GM21786 (cell line): ENCODE measurements around the gene CD160.
"Not testable (repeated sequence)": the region's sequence is repeated elsewhere in the genome, so short reads cannot be mapped to it uniquely, and the experiment has no call there.

Experiments used
- ATAC-seq: cut with Tn5 transposase; IDR thresholded peaks from one replicate; pipeline ENCODE4 v1.9.1; 2021; ENCODE audit not compliant: unreplicated experiment

Gene CD160

GRCh38 chr1:145708063-145708462, 11.2 kb upstream of the CD160 start:
- ATAC-seq: no peak

- no peak for ATAC-seq
These were observed 8.8 kb upstream of the CD160 start for GRCh38 chr1:145710291-145711027.

GRCh38 chr1:145711213-145711651, 8.1 kb upstream of the CD160 start:
- no peak for ATAC-seq

GRCh38 chr1:145714524-145715111, 4.7 kb upstream of the CD160 start:
- no peak for ATAC-seq

GRCh38 chr1:145716641-145717345, 2.5 kb upstream of the CD160 start:
- ATAC-seq: no peak

GRCh38 chr1:145717833-145718232, 1.5 kb upstream of the CD160 start:
- no peak for ATAC-seq

DNA sequence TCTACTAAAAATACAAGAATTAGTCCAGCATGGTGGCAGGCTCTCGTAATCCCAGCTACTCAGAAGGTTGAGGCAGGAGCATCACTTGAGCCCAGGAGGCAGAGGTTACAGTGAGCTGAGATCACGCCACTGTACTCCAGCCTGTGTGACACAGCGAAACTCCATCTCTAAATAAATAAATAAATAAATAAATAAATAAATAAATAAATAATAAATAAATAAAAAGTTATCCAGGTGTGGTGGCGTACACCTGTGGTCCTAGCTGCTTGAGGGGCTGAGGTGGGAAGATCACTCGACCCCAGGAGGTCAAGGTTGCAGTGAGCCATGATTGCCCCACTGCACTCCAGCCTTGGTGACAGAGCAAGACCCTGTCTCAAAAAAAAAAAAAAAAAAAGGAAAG, 834 bp upstream of the CD160 start:
- not testable (repeated sequence) for ATAC-seq

DNA sequence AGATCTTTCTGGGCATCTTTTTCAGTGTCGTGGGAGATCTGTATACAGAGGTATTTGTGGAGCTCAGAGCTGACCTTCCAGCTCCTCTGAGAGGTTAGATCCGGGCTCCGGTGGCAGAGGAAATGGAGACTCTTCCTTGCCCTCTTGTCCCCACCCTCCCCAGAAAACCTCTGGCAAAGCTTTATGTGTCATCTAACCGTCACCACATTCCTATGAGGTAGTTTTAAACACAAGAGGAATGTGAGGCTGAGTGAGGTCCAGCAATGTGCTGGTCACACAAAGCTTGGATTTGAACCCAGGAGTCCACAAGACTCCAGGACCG, 1.2 kb downstream of the CD160 start:
- ATAC-seq: no peak

GRCh38 chr1:145720878-145721671, 1.8 kb downstream of the CD160 start:
- peak; percentile 68 for ATAC-seq

DNA sequence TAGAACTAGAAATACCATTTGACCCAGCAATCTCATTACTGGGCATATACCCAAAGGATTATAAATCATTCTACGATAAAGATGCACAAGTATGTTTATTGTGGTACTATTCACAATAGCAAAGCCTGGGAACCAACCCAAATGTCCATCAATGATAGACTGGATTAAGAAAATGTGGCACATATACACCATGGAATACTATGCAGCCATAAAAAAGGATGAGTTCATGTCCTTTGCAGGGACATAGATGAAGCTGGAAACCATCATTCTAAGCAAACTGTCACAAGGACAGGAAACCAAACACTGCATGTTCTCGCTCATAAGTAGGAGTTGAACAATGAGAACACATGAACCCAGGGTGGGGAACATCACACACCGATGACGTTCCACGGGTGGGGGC, 6.9 kb downstream of the CD160 start:
- ATAC-seq: not testable (repeated sequence)

- no peak for ATAC-seq
These were observed 9.9 kb downstream of the CD160 start for GRCh38 chr1:145729196-145729595.

- no peak for ATAC-seq
These were observed 10.6 kb downstream of the CD160 start for GRCh38 chr1:145729666-145730436.

GRCh38 chr1:145730467-145730866, 11.2 kb downstream of the CD160 start:
- ATAC-seq: no peak

- ATAC-seq: no peak
These were observed 11.6 kb downstream of the CD160 start for GRCh38 chr1:145730900-145731299.

DNA sequence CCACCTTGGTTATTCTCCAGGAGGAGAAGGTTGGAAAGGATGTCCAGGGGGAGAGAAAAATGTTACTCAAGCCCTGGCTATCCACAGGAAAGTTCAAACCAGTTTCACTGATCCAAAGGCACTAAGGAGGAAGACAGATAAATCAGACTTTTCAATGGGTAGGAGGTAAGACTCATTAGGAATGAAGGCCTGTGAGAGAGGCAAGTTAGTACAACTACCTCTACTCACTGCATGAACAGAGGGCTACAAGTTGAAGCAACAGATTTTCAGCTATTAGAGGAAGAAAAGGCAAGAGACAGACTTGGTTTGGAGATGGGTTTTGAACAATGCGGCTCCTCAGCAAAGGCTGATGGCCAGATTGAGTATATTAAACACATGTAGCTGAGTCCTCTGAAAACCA, 16.9 kb downstream of the CD160 start:
- ATAC-seq: no peak

DNA sequence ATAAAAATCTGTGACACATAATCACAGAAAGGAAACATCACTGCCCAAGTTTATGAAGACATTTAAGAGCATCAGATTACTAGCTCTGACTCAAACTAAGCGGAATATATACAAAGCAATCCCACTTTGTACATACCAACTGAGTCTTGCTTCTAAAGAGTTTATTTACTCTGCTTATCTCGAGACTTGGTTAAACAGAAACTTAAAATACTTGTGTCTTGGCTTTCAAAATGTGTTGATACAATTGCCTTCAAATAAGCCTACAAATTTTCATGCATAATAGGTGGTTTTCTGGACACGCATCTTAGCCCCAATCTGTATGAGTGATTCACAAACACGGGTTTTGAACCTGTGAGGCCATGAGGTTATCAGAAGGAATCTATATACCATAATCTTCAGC, 21.0 kb downstream of the CD160 start:
- ATAC-seq: no peak

DNA sequence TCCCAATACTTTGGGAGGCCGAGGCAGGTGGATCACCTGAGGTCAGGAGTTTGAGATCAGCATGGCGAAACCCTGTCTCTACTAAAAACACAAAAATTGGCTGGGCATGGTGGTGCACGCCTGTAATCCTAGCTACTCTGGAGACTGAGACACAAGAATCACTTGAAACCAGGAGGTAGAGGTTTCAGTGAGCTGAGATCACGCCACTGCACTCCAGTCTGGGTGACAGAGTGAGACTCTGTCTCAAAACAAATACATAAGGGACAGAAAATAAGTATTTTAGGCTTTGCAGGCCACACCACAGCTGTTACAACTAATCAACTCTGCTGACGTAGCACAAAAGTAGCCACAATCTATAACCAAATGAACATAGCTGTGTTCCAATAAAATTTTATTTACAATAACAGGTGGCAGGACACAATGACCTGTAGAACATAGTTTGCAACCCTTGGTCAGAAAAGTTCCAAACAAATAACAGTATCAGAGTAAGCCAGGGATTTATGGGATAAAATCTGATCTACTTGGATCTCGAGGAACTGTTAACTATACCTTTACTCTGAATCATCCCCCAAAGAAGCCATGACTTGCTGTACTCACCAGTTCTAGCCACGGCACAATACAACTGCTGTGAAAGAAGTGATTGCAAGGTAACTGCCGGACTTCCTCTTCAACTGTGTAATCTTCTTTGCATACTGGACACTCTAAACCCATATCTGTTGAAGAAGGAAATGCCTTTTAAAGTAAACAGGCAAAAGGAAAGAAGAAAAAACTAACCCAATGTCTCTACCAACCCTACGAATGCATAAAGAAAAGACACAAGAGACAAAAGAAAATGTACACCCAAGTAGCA, 28.3 kb downstream of the CD160 start:
- no peak for ATAC-seq

DNA sequence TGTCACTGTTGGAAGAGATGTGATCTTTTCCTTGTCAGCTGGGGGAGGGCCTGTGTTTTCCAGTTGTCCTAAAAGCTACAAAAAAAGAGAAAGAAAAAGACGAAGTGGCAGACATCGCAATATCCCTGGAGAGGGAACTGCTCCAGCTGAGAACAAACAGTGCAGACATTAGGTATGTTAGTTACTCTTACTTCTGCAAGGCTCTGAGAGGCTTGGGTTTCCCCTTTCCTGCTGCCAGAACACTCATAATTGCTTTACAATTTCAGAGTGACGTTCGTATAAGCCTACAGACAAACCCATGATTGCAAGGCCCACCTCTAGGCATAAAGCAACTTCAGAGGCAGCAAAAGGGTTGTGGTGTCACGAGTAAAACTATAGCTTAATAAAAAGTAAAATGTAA, 31.1 kb downstream of the CD160 start:
- ATAC-seq: no peak

DNA sequence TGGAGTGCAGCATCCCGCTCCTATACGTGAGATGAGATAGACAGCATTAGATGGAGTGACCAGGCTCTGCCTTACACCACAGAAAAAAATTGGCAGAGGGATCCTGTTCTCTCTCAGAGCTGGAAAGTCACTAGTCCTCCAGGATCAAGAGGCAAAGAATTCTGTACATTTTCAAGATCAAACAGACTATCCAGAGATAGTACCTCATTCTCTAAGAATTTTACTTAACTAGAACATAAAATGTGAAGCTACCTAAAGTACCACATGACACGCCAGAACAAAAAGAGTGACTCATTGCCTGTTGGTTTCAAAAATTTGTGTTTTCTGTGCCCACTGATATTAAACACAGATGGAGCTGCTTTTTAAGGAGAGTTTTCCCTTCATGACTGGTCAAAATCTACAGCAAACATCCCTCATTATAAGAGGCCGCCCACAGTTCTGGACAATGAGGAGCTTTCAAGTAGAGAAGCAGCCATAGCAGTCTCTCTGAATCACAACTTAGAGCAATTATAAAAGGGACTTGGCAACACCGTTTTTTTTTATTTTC, 32.3 kb downstream of the CD160 start:
- ATAC-seq: no peak

- ATAC-seq: no peak
These were observed 38.1 kb downstream of the CD160 start for GRCh38 chr1:145757420-145757819.
